HepG2 (cell line): Measurements from ENCODE around the gene CCDC33. TPM values are rescaled to one million over a fixed set of nuclear protein-coding genes. Genes with fewer than 3 reads are reported as not detected.

ENCODE experiments used
- ATAC-seq: fragments of 200-7000 bp; cut with Tn5 transposase; 3 replicates; pipeline ENCODE4 v1.9.1; 2020; ENCODE audit warnings: mild to moderate bottlenecking, moderate library complexity
- BruUV-seq: library from RNA; stranded (reverse); fragments of 400-500 nt; replicated peaks from 2 replicates; lab custom pipeline; 2021; lab: Mats Ljungman, UMichigan
- CTCF ChIA-PET: fragments of 300-600 bp; formaldehyde crosslinking; extraction: SDS; loops from one replicate; lab custom pipeline; 2021; ENCODE audit warnings: low total read pairs, inconsistent platforms, low intra/inter-chr PET ratio; lab: Yijun Ruan, JAX
- POLR2A ChIA-PET: fragments of 350-600 bp; sonication (Branson Sonifier 250); formaldehyde crosslinking; loops from one replicate; lab custom pipeline; 2020; ENCODE audit warnings: antibody characterized with exemption, inconsistent platforms; lab: Yijun Ruan, JAX
- DNase-seq: peaks from one replicate; pipeline ENCODE4 v3.0.0-alpha.2; 2015; ENCODE audit warnings: low spot score
- FAIRE-seq: peaks from 3 replicates; lab custom pipeline; 2011; peaks lifted over from hg19 to GRCh38; lab: Jason Lieb, UNC
- H2AFZ ChIP-seq: one replicate; pipeline ENCODE4 v1.6.1; 2011; ENCODE audit warnings: low read length, inconsistent platforms
- H3K27ac ChIP-seq: fragments of 300-600 bp; 3 replicates; pipeline ENCODE4 v1.8.0; 2011; ENCODE audit warnings: mixed run types, mild to moderate bottlenecking, mixed read lengths, low read length, inconsistent platforms; ENCODE audit not compliant: insufficient read depth; ENCODE audit errors: extremely low read length
- H3K27me3 ChIP-seq, 2 experiments: fragments of 200-600 bp in 1 of 2; 2 replicates in 1 of 2; 3 replicates in 1 of 2; pipeline versions ENCODE4 v1.6.0 to v1.8.0; 2011; ENCODE audit warnings: low read length in 2 of 2, mild to moderate bottlenecking in 2 of 2, moderate library complexity in 2 of 2, inconsistent platforms in 1 of 2; ENCODE audit not compliant: insufficient read depth in 2 of 2, control insufficient read depth in 1 of 2
- H3K36me3 ChIP-seq, 2 experiments: fragments of 200-600 bp in 1 of 2; replicated peaks in 1 of 2; 2 replicates in 1 of 2; 3 replicates in 1 of 2; pipeline versions ENCODE4 v1.5.1 to v1.8.0; 2011; ENCODE audit warnings: low read length in 2 of 2, inconsistent platforms in 1 of 2; ENCODE audit not compliant: insufficient read depth in 2 of 2, control insufficient read depth in 1 of 2
- H3K4me1 ChIP-seq: 2 replicates; pipeline ENCODE4 v1.5.1; 2012; ENCODE audit warnings: low read length, inconsistent platforms; ENCODE audit not compliant: insufficient read depth
- H3K4me2 ChIP-seq: 2 replicates; pipeline ENCODE4 v1.6.0; 2011; ENCODE audit warnings: low read depth, low read length, inconsistent platforms
- H3K4me3 ChIP-seq, 3 experiments: fragments of 200-600 bp in 1 of 3; sonication (generic), shearing (Covaris generic) in 1 of 3; replicated peaks in 1 of 3; 2 replicates each; pipeline ENCODE4 v1.5.1; 2011 to 2016; ENCODE audit warnings: low read length in 3 of 3, inconsistent platforms in 2 of 3, low read depth in 2 of 3, mild to moderate bottlenecking in 2 of 3, control low read depth in 1 of 3, mixed read lengths in 1 of 3; ENCODE audit not compliant: insufficient read depth in 1 of 3
- H3K79me2 ChIP-seq: one replicate; pipeline ENCODE4 v1.6.1; 2011; ENCODE audit warnings: low read length, inconsistent platforms; ENCODE audit not compliant: insufficient read depth
- H3K9ac ChIP-seq: 2 replicates; pipeline ENCODE4 v1.6.0; 2011; ENCODE audit warnings: mild to moderate bottlenecking, low read depth, low read length, inconsistent platforms; ENCODE audit not compliant: insufficient read depth
- H3K9me3 ChIP-seq: 2 replicates; pipeline ENCODE4 v1.5.1; 2012; ENCODE audit warnings: mild to moderate bottlenecking, low read length
- H4K20me1 ChIP-seq: 2 replicates; pipeline ENCODE4 v1.6.0; 2011; ENCODE audit warnings: inconsistent platforms, mild to moderate bottlenecking, low read length, moderate library complexity; ENCODE audit not compliant: insufficient read depth
- CCDC6 ChIP-seq: sonication (generic); formaldehyde crosslinking; IDR thresholded peaks from 2 replicates; pipeline ENCODE4 v1.8.1; 2022; ENCODE audit warnings: mild to moderate bottlenecking, missing genetic modification reagents, moderate library complexity
- GABPA ChIP-seq, 2 experiments: IDR thresholded peaks; 2 replicates each; pipeline ENCODE4 v1.6.1; 2011 to 2016; ENCODE audit warnings: low read depth in 2 of 2, low read length in 1 of 2, missing biosample characterization in 1 of 2, missing genetic modification characterization in 1 of 2
- NR1H2 ChIP-seq: sonication (generic); formaldehyde crosslinking; IDR thresholded peaks from 2 replicates; pipeline ENCODE4 v1.8.1; 2022; ENCODE audit warnings: low read depth, missing genetic modification reagents, borderline replicate concordance
- PHB2 ChIP-seq: fragments of 450-650 bp; IDR thresholded peaks from 2 replicates; pipeline ENCODE4 v1.6.1; 2018; ENCODE audit not compliant: partially characterized antibody
- ZBTB4 ChIP-seq: sonication (generic); formaldehyde crosslinking; IDR thresholded peaks from 2 replicates; pipeline ENCODE4 v1.4.0; 2020; ENCODE audit warnings: missing genetic modification reagents, mild to moderate bottlenecking, borderline replicate concordance
- ZFP91 ChIP-seq: sonication (generic); formaldehyde crosslinking; IDR thresholded peaks from 2 replicates; pipeline ENCODE4 v1.9.0; 2022; ENCODE audit warnings: missing genetic modification reagents, mild to moderate bottlenecking, borderline replicate concordance
- ZMYM2 ChIP-seq: sonication (generic); formaldehyde crosslinking; IDR thresholded peaks from 2 replicates; pipeline ENCODE4 v1.8.0; 2022; ENCODE audit warnings: mild to moderate bottlenecking, missing genetic modification reagents
- ZNF30 ChIP-seq: sonication (generic); formaldehyde crosslinking; IDR thresholded peaks from 2 replicates; pipeline ENCODE4 v1.5.0; 2020; ENCODE audit warnings: mild to moderate bottlenecking, missing genetic modification reagents
- ZNF605 ChIP-seq: sonication (generic); formaldehyde crosslinking; IDR thresholded peaks from 2 replicates; pipeline ENCODE4 v1.8.0; 2022; ENCODE audit warnings: mild to moderate bottlenecking, missing genetic modification reagents
- WGBS: methylation state at CpG from one replicate; pipeline ENCODE4 v1.1.6; 2017; ENCODE audit warnings: low lambda C conversion rate; 5-methylcytosine and 5-hydroxymethylcytosine counted together
- in situ Hi-C: cut with HindIII; loops from 2 replicates; pipeline ENCODE4 v1.10.0; 2017; ENCODE audit warnings: low pct_unique_long_range_greater_than_20kb; ENCODE audit not compliant: extremely low pct_ligation_motif_present
- intact Hi-C: fragments of 100-400 bp; cut with micrococcal nuclease; formaldehyde crosslinking; loops from one replicate; pipeline ENCODE4 v1.10.0; 2022; ENCODE audit not compliant: unreplicated experiment
- polyA plus RNA-seq, 8 experiments: library from polyadenylated mRNA; depleted of rRNA in 3 of 8; stranded (reverse) in 7 of 8; unstranded in 1 of 8; fragments of >200 nt; fragmentation: Illumina TruSeq in 4 of 8; extraction: Trizol in 4 of 8; gene quantifications; 2 replicates each; pipeline versions ENCODE4 v1.2.1 to v1.2.3, GENCODE V29; 2011 to 2016; ENCODE audit warnings: low read depth in 4 of 8, missing spikeins in 1 of 8, mixed read lengths in 1 of 8; ENCODE audit not compliant: insufficient read depth in 1 of 8
- total RNA-seq, 5 experiments: library from RNA; depleted of rRNA; stranded (reverse); fragments of >200 nt; fragmentation: Illumina TruSeq; extraction: Trizol; gene quantifications; 2 replicates each; pipeline ENCODE4 v1.2.3, GENCODE V29; 2016; ENCODE audit warnings: low read depth in 1 of 5

The CCDC33 gene
- total and polyA plus RNA-seq, 2 of the 13 experiments (the other 11 are each of a cell fraction or from before 2014, with no cell fraction given): 0.30 TPM; not detected in 1

GRCh38 chr15:74376825-74377581 is 140.9 kb downstream of the CCDC33 start (continued):
- no peak for TF ChIP-seq ZMYM2 (CRISPR knock-in tag)

GRCh38 chr15:74377831-74378766 is 142.0 kb downstream of the CCDC33 start:
- Histone ChIP-seq H2AFZ (no peak overlapping the region), H3K9me3 (no peaks in the 10 kb centered on the region), H3K4me1 (peaks cover 51% of the 10 kb centered on the region), H3K9ac (no peak overlapping the region), H3K79me2 (no peaks in the 10 kb centered on the region), H3K27ac (no peak overlapping the region), H4K20me1 (no peaks in the 10 kb centered on the region), H3K4me3 (no peak overlapping the region), H3K27me3 (peaks cover 0 to 25% of the 10 kb centered on the region in 2 experiments; a peak in 3 of 5 replicates), H3K4me2 (no peak overlapping the region), H3K36me3 (no peaks in the 10 kb centered on the region)
- ChIA-PET CTCF (no interaction called here), POLR2A (interaction anchor here (1.3 kb wide), 1 partner anchor 64 kb away, joined by 4 read pairs; no protein-coding TSS in a partner anchor)
- WGBS: 35% methylated on average over 15 of the region's 15 CpGs
- in situ Hi-C loops (no loop called here), intact Hi-C loops (no loop called here)
- no peak for ATAC-seq
- no peak for FAIRE-seq
- no TSS peak for BruUV-seq
- DNase-seq: no peak
- TF ChIP-seq ZNF605 (no peak), ZFP91 (CRISPR knock-in tag) (no peak), PHB2 (no peak), GABPA (IDR thresholded peaks at IDR 0.05; ENCODE audit: low read depth, low read length) (no peak), GABPA (CRISPR knock-in tag; IDR thresholded peaks at IDR 0.05; ENCODE audit: low read depth) (no peak), CCDC6 (CRISPR knock-in tag) (no peak), ZNF30 (CRISPR knock-in tag) (no peak), NR1H2 (no peak), ZBTB4 (CRISPR knock-in tag) (no peak)
